Measurements from ENCODE around the gene LDLRAD4.

Gene LDLRAD4

GRCh38 chr18:13390196-13390595 is 171.6 kb downstream of the LDLRAD4 start:
- DNase-seq = no peak

DNA sequence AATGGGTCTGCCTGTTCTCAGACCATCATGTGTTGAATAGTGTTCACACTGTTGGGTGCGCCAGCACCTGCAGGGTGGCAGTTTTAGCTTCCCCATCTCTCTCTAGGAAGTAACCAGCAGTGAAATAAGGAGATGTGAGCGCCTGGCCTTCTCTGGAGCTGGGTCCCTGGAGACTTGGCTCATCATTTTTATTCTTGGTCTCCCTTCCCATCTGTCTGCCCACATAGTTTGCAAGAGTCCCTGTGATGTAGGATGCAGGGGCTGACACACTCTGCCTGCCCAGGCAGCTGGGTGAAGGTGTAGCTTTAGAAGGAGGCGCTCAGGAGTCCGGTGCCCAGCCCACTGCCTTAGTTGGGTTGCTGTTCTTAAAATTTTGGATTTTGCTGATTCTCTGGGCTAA is 172.2 kb downstream of the LDLRAD4 start:
- DNase-seq = no peak

DNA sequence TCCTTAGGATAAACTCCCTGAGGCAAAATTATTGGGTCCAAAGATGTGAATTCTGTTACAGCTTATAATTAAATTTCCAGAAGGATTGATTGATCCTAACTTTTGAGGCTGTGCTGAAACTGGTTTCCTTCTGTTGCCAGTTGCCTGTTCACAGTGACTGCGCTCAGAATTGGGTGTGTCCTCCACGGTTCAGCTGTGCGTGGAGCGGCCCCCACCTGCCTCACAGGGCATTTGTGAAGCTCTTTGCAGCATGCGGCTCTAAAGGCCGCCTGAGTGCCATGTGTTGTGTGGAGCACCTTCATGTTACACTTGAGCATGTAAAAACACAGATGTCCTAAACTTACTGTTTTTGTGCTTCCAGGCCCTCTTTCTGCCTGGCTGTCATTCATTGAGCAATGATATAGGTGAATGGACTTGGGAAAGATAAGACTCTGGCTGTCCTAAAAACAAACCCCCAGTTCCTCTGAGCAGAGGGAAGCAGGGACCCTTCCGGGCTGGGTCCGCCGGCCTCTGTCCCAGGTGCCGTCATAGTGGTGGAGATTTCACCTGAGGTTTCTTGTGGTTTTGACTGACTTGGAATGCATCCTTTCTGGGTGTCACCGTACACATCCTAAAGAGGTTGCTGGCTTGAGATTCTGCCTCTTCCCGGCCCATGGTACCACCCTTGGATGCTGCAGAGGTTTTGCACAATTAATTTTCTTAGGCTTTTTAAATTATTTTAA is 173.6 kb downstream of the LDLRAD4 start:
- DNase-seq = no peak

DNA sequence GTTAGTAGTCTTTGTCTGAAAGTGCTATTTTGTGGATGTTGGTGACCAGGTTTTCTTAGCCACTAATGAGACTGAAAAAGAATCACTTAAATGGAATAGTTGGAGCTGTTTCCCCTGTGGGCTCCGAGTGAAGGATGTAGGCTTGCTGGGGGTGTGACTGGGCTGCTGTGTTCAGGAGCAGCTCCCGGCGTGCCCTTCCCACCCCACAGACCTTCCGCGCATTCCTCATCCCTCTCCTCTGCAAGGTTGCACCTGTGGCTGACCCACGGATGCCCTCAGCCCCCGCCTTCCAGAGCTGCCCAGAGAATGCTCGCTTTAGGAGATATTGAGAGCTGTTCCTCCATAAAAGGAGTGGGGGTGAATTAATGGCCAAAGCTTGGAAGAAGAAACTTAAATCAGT is 174.3 kb downstream of the LDLRAD4 start:
- DNase-seq = no peak

- DNase-seq = no peak
These were observed 174.8 kb downstream of the LDLRAD4 start for GRCh38 chr18:13393338-13393737.

GRCh38 chr18:13394801-13395200 is 176.2 kb downstream of the LDLRAD4 start:
- no peak for DNase-seq

DNA sequence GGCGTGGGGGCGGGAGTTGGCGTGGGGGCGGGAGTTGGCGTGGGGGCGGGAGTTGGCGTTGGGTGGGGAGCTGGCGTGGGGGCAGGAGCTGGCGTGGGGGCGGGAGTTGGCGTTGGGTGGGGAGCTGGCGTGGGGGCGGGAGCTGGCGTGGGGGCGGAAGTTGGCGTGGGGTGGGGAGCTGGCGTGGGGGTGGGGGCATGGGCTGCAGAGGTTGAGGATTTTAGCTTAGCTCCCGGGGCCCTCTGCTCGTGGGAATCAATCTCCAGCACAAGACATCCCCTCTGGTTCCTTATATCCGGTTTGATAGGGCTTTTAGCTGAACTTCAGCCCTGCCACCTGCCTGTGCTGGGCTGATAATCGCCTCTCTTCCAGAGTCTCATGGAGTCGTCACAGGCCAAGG is 177.0 kb downstream of the LDLRAD4 start:
- no peak for DNase-seq

- DNase-seq = no peak
These were observed 179.1 kb downstream of the LDLRAD4 start for GRCh38 chr18:13397504-13398163.

DNA sequence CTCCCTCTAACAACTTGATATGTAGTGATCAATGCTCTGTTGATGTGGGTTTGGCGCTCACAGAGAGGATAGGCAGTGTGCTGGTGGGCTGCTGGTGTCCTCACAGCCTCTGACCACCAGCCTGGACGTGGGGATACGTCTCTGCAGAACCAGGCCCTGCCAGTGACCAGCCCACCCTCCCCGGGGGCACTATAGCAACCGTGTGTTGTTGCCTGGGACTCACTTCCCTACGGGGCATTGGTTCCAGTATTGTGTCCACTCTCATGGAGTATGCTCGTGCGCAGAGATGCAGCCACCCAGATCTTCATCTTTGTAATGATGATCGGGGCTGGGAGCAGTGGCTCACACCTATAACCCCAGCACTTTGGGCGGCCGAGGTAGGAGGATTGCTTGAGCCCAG is 180.1 kb downstream of the LDLRAD4 start:
- no peak for DNase-seq

DNA sequence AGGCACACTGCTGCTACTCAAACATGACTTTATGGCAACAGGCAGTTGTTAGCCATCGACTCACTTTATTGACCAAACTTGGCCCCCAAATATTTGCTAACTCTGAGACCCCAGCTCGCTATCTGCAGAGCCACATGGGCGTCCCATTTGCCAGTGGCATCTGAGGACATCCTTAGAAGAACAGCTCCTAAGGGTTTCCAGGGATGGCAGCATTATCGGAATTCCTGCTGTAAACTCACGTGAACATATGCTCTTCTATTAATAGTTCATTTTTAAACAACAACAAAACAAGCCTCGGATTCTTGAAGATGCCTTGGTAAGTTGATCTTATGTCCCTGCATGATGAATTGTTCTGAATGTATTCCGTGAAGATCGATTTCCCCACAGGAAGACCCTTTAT is 181.0 kb downstream of the LDLRAD4 start:
- no peak for DNase-seq

DNA sequence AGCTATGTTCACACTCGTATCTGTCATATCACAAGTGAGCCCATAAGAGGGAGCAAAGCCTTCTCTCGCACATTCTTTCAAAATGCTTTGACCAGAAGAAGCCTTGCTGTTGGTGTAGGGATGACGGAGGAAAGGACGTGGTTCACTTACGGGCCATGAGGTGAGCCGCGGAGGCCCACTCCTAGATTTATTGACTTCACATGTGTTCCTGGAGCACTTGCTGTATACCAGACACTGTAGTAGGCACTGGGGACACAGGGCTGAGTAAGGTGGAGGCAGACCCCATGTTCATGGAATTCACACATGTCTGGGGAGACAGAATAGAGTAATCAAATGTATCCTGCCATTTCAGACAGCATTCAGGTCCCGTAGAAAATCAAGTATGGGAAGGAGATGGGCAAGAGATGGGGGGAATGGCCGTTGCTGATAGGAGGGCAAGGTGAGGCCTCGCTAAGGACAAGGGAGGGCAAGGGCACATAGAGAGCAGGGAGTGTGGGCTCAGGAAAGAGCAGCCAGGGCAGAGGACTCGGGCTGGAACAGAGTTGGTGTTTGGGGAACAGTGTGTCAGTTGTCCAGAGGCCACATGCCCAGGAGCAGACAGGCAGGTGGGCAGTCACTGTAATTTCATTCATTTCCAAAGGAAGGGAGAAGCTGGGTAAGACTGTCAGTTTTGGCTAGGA is 182.2 kb downstream of the LDLRAD4 start:
- no peak for DNase-seq

DNA sequence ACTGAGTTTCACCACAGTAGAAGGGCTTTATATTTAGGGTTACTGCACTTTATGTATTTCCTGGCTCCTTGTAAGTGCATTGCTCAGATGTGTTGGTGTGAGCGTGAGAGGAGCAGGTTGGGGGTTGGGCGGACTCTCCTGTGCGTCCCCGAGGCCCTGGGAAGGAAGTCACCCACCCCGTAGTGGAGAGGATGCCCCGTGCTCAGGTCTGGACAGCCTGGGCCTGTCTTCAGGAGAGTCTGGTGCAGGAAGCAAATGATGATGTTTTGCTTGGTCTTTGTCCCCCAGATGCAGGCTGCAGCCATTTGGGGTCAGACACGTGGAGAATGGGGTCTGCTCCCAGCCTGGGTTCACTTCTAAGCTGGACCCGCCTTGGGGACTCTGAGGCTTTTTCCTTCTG is 182.8 kb downstream of the LDLRAD4 start:
- no peak for DNase-seq

DNA sequence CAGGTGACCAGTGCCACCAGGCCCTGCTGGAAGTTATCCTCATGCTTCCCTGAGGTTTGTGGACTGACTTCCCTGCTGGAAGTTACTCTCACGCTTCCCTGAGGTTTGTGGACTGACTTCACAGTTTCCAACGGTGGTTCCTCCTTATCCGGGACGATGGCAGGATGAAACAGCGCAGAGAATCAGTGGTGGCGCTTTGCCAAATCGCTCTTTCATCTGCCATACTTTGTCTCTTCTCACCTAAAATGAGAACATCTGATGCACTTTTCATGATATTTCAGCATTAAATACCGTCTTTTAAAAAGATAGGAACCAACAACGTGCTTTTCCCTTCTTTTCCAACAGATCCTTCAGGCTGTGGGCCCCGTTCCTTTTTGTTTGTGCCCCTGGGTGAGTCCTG is 183.3 kb downstream of the LDLRAD4 start:
- no peak for DNase-seq

DNA sequence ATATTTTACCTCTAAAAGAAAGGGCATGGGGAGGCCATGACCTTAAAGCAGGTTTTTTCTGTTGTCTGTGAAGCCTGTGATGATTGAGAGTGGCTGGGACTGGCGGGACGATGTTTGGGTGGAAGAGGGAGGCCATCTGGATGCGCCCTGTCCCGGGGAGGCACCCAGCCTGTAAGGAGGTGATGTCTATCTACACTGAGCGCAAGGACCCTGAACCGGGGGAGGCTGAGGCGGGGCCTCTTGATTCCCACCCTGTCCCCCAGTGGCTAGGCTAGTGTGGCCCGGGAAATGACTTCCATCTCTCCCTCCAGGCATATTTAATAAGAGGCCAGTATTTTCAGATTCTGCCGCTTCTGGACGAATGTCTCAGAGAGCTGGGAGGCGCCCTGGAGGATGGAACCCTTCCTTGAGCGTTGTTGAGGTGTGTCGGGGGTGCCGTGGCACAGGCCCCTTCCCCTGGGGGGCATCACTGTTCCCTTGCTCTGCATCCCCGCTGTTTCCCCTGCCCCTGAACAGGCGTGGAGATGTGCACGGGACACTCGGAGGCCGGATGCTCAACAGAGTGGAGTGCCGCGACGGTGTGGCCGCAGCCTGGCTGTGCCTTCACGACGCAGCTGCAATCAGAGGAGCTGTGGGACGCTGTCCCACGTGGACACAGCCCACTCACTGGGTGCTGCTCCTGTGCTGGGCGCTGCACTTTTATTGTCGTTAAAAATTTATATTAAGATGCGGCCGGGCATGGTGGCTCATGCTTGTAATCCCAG is 185.4 kb downstream of the LDLRAD4 start:
- DNase-seq = no peak

GRCh38 chr18:13405305-13406038 is 186.9 kb downstream of the LDLRAD4 start:
- DNase-seq = no peak

DNA sequence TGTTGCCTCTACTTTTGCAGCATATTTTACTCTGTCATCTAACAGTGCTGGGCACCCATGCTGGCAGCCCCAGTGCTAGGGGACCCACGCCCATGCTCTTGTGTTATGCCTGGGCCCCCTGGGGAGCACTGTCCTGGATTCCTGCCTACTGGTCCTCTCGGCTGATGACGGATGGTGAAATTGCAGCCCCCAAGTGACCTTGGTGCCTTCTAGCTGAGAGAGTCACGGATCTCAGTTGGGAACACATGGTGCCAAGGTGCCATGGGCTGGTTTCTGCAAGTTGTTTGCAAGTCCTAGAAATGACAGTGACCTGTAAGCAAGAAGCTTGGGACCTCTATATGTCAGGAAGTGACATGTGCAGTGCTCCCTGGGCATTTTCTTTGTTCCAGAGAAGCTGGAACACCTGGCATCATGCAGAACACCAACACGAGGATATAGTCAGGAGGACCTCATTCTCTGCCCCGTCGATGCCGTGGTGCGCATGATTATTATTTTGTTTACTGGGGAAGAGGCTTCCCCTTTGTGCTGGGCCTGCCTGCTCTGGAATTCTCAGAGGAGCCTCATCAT is 187.6 kb downstream of the LDLRAD4 start:
- DNase-seq = no peak

DNA sequence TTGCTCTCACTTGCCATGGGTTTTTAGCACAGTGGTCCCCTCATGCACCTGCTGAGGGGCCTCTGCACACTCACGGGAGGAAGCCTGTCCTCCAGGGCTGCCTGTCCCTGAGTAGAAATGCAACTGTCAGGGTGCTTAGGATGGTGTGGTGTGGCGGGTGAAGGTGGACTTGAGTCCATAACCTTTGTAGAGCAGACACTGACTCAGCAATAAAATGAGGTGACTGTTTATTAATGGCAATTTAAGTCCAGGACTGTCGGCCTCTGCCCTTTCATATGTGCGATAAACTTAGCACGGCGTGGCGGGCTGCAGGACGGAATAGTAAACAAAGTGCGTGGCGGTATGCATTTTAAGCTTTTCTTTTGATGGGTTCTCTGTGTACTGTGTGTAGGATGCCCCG is 188.2 kb downstream of the LDLRAD4 start:
- DNase-seq = no peak

DNA sequence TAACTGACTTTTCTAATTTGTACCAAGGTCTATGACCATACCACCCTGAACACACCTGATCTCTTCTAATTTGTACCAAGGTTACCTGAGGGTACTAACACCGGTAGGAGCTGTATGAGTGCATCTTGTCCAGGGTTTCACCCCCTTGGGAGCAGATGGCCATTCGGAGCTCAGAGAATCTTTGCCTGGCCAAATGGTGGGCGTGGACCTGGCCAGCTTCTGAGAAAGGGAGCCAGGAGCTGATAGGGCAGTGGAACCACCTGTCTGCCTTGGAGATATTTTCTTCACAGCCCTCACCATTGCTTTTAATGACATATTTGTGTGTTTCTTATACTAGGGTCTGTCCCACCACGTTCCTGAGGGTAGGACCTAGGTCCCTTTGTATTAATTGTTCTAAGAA is 188.9 kb downstream of the LDLRAD4 start:
- no peak for DNase-seq

DNA sequence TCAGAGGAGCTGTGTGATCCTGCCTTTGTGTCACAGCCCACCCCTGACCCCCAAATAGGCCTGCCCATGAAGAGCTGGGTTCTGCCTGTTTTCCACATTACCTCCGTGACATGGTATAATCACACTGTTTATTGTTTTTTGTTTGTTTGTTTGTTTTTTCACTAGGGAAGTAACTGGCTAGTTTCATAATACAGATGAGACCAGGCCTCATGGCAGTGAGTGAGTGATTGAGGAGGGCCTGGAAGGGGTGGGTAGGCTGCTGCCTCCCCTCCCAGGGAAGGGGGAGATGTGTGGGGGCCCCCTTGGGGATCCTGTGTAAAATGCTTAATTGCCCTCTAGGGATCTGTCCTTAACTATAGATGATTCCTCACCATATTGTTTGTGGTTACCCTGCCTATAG is 190.5 kb downstream of the LDLRAD4 start:
- no peak for DNase-seq

DNA sequence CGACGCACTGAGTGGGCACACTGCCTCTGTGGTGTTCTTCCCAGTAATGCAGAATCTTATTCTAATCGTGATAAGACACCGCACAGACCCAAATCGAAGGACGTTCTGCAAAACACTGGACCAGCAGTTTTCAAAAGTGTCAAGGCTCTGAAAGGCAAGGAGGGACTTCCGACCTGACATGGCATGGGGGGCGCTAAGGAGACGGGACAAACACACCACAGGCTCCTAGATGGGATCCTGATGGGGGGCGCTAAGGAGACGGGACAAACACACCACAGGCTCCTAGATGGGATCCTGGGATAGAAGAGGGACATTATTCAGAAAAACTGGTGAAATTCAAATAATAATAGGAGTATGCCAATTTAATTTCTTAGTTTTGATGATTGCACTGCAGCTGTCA is 191.4 kb downstream of the LDLRAD4 start:
- no peak for DNase-seq

DNA sequence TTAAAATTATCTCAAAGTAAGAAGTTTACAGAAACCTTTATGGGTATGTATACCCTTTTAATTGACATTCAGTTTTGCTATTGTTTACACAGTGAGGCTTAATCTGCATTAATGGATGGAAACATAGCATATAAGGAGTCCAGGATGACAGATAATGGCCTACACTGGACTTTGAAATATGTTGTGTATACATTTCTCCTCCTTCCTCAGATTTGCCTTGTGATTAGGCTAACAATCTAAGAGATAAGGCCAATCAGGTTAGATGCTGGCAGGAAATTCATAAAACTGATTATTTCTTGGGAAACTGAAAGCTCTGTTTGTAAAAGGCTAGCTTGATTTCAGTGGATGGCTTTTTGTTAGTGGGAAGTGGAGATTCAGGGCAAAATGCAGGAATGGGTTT is 191.9 kb downstream of the LDLRAD4 start:
- no peak for DNase-seq

GRCh38 chr18:13412017-13412416 is 193.5 kb downstream of the LDLRAD4 start:
- DNase-seq = no peak

Measured in left hindlimb (tissue), 1 donor.